ENCODE results near the gene ARHGAP24. TPM values are rescaled to one million over a fixed set of nuclear protein-coding genes. Genes with fewer than 3 reads are reported as not detected.

The ARHGAP24 gene
- total and polyA plus RNA-seq, 2 of the 13 experiments (the other 11 are each of a cell fraction or from before 2014, with no cell fraction given): 0.07 to 0.55 TPM

DNA sequence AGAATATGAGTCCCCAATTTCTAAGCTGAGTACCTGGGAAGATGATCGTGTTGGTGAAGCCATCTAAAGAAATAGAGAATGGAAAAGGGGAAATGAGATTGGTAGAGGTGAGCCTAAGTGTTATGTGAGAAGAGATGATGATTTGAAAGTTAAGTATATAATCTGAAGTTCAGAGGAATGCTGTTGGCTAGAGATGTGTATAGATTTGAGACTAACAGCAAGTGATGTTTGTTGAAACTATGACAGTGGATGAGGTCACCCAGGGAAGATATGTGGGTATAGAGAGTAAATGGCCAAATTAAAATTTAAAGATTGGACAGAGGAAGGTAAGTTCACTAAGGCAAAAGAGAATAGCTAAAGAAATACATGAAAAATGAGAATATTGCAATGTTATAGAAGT is 560.7 kb downstream of the ARHGAP24 start:
- DNase-seq (ENCODE audit: low spot score) (no peak), FAIRE-seq (no peak), ATAC-seq (no peak)
- no peaks in the 10 kb centered on the region for H3K36me3 ChIP-seq (replicated peaks in 1 of 2; ENCODE audit: control insufficient read depth in 1 of 2, insufficient read depth in 2 of 2, low read length in 2 of 2)
- POLR2A ChIA-PET: no interaction called here
- WGBS (ENCODE audit: low lambda C conversion rate): 0% methylated on average over 1 of the region's 1 CpG
- no peak overlapping the region for H3K4me2 ChIP-seq (ENCODE audit: low read depth, low read length)
- CTCF ChIA-PET (ENCODE audit: low intra/inter-chr PET ratio, low total read pairs): no interaction called here
- H3K9ac ChIP-seq (ENCODE audit: insufficient read depth, low read depth, low read length): no peak overlapping the region
- in situ Hi-C loops (cut with HindIII; ENCODE audit: extremely low pct_ligation_motif_present, low pct_unique_long_range_greater_than_20kb): no loop called here
- no peaks in the 10 kb centered on the region for H3K27me3 ChIP-seq (ENCODE audit: control insufficient read depth in 1 of 2, insufficient read depth in 2 of 2, low read length in 2 of 2)
- TF ChIP-seq MED13 (CRISPR knock-in tag; IDR thresholded peaks at IDR 0.05): no peak
- TF ChIP-seq ARNT2 (CRISPR knock-in tag; IDR thresholded peaks at IDR 0.05; ENCODE audit: low read depth): no peak
- no peak for TF ChIP-seq SMARCC2 (IDR thresholded peaks at IDR 0.05)
- TF ChIP-seq, protein P1, sequence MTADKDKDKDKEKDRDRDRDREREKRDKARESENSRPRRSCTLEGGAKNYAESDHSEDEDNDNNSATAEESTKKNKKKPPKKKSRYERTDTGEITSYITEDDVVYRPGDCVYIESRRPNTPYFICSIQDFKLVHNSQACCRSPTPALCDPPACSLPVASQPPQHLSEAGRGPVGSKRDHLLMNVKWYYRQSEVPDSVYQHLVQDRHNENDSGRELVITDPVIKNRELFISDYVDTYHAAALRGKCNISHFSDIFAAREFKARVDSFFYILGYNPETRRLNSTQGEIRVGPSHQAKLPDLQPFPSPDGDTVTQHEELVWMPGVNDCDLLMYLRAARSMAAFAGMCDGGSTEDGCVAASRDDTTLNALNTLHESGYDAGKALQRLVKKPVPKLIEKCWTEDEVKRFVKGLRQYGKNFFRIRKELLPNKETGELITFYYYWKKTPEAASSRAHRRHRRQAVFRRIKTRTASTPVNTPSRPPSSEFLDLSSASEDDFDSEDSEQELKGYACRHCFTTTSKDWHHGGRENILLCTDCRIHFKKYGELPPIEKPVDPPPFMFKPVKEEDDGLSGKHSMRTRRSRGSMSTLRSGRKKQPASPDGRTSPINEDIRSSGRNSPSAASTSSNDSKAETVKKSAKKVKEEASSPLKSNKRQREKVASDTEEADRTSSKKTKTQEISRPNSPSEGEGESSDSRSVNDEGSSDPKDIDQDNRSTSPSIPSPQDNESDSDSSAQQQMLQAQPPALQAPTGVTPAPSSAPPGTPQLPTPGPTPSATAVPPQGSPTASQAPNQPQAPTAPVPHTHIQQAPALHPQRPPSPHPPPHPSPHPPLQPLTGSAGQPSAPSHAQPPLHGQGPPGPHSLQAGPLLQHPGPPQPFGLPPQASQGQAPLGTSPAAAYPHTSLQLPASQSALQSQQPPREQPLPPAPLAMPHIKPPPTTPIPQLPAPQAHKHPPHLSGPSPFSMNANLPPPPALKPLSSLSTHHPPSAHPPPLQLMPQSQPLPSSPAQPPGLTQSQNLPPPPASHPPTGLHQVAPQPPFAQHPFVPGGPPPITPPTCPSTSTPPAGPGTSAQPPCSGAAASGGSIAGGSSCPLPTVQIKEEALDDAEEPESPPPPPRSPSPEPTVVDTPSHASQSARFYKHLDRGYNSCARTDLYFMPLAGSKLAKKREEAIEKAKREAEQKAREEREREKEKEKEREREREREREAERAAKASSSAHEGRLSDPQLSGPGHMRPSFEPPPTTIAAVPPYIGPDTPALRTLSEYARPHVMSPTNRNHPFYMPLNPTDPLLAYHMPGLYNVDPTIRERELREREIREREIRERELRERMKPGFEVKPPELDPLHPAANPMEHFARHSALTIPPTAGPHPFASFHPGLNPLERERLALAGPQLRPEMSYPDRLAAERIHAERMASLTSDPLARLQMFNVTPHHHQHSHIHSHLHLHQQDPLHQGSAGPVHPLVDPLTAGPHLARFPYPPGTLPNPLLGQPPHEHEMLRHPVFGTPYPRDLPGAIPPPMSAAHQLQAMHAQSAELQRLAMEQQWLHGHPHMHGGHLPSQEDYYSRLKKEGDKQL (CRISPR knock-in tag; IDR thresholded peaks at IDR 0.05; ENCODE audit: low read depth): no peak
- no peak for TF ChIP-seq GPN1 (CRISPR knock-in tag; IDR thresholded peaks at IDR 0.05; ENCODE audit: borderline replicate concordance)
- TF ChIP-seq ZNF546 (CRISPR knock-in tag; conservative IDR thresholded peaks at IDR 0.05): no peak
- TF ChIP-seq JUND (CRISPR knock-in tag; IDR thresholded peaks at IDR 0.05): no peak
- no peak for TF ChIP-seq XBP1 (CRISPR knock-in tag; IDR thresholded peaks at IDR 0.05)
- no peak for TF ChIP-seq ZNF331 (CRISPR knock-in tag; IDR thresholded peaks at IDR 0.05)
- no peak for TF ChIP-seq DNMT3B (CRISPR knock-in tag; conservative IDR thresholded peaks at IDR 0.05)
- no peak for TF ChIP-seq ZNF737 (CRISPR knock-in tag; IDR thresholded peaks at IDR 0.05; ENCODE audit: borderline replicate concordance)
- TF ChIP-seq ONECUT2 (CRISPR knock-in tag; IDR thresholded peaks at IDR 0.05): no peak
- no peak for TF ChIP-seq MAFF (IDR thresholded peaks at IDR 0.05; ENCODE audit: low read depth, low read length)
- TF ChIP-seq KDM2A (CRISPR knock-in tag; IDR thresholded peaks at IDR 0.05; ENCODE audit: borderline replicate concordance, low read depth): no peak
- no peak for TF ChIP-seq MATR3 (CRISPR knock-in tag; IDR thresholded peaks at IDR 0.05)
- TF ChIP-seq ZNF382 (CRISPR knock-in tag; IDR thresholded peaks at IDR 0.05; ENCODE audit: borderline replicate concordance): no peak
- TF ChIP-seq, protein P2, sequence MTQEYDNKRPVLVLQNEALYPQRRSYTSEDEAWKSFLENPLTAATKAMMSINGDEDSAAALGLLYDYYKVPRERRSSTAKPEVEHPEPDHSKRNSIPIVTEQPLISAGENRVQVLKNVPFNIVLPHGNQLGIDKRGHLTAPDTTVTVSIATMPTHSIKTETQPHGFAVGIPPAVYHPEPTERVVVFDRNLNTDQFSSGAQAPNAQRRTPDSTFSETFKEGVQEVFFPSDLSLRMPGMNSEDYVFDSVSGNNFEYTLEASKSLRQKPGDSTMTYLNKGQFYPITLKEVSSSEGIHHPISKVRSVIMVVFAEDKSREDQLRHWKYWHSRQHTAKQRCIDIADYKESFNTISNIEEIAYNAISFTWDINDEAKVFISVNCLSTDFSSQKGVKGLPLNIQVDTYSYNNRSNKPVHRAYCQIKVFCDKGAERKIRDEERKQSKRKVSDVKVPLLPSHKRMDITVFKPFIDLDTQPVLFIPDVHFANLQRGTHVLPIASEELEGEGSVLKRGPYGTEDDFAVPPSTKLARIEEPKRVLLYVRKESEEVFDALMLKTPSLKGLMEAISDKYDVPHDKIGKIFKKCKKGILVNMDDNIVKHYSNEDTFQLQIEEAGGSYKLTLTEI (CRISPR knock-in tag; conservative IDR thresholded peaks at IDR 0.05): no peak
- TF ChIP-seq SMAD9 (CRISPR knock-in tag; IDR thresholded peaks at IDR 0.05): no peak
- TF ChIP-seq, protein P3, sequence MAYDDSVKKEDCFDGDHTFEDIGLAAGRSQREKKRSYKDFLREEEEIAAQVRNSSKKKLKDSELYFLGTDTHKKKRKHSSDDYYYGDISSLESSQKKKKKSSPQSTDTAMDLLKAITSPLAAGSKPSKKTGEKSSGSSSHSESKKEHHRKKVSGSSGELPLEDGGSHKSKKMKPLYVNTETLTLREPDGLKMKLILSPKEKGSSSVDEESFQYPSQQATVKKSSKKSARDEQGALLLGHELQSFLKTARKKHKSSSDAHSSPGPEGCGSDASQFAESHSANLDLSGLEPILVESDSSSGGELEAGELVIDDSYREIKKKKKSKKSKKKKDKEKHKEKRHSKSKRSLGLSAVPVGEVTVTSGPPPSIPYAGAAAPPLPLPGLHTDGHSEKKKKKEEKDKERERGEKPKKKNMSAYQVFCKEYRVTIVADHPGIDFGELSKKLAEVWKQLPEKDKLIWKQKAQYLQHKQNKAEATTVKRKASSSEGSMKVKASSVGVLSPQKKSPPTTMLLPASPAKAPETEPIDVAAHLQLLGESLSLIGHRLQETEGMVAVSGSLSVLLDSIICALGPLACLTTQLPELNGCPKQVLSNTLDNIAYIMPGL (CRISPR knock-in tag; IDR thresholded peaks at IDR 0.05; ENCODE audit: borderline replicate concordance in 1 of 2, low read depth in 1 of 2): no peak
- BruUV-seq (replicated peaks): no TSS peak
- no peaks in the 10 kb centered on the region for H3K79me2 ChIP-seq (ENCODE audit: insufficient read depth, low read length)
- H4K20me1 ChIP-seq (ENCODE audit: insufficient read depth, low read length): no peaks in the 10 kb centered on the region
- H3K4me1 ChIP-seq (ENCODE audit: insufficient read depth, low read length): no peaks in the 10 kb centered on the region
- H3K27ac ChIP-seq (ENCODE audit: extremely low read length, insufficient read depth, low read length): no peak overlapping the region
- intact Hi-C loops (cut with micrococcal nuclease; ENCODE audit: unreplicated experiment): no loop called here
- H3K9me3 ChIP-seq (ENCODE audit: low read length): no peaks in the 10 kb centered on the region
- H2AFZ ChIP-seq (ENCODE audit: low read length): no peak overlapping the region
- H3K4me3 ChIP-seq (replicated peaks in 1 of 3; ENCODE audit: insufficient read depth in 1 of 3, low read depth in 2 of 3, low read length in 3 of 3): no peak overlapping the region

Measured in HepG2 (cell line).